Ureter (tissue), 1 donor: Measurements from ENCODE around the gene CDK12. TPM values are rescaled to one million over a fixed set of nuclear protein-coding genes. Genes with fewer than 3 reads are reported as not detected.

ENCODE experiments used
- DNase-seq: peaks from one replicate; pipeline ENCODE4 v3.0.0-alpha.2; 2020; ENCODE audit warnings: low spot score
- total RNA-seq: library from RNA; stranded (reverse); gene quantifications from one replicate; pipeline ENCODE4 v1.2.4, GENCODE V29; 2023
- donor health status: DM: yes; HTN: yes; CAD: no.

Gene CDK12
- total RNA-seq, 1 donor from 2014 or later = 110 TPM

GRCh38 chr17:39581071-39581758, 119.9 kb downstream of the CDK12 start:
- DNase-seq = no peak

- no peak for DNase-seq
Measured at GRCh38 chr17:39581759-39582085, 120.4 kb downstream of the CDK12 start.

GRCh38 chr17:39582658-39583057, 121.4 kb downstream of the CDK12 start:
- DNase-seq = no peak

Other genes with a start within 250 kb of the CDK12 start
- gene STAC2, start 235.5 kb upstream of the CDK12 start, total RNA-seq = 1.6 TPM
- 19.4 TPM for gene FBXL20, start 59.9 kb upstream of the CDK12 start, total RNA-seq
- gene MED1, start 10.2 kb upstream of the CDK12 start, total RNA-seq = 40.9 TPM
- gene NEUROD2, start 146.4 kb downstream of the CDK12 start, total RNA-seq = not detected
- 40.4 TPM for gene PPP1R1B, start 165.5 kb downstream of the CDK12 start, total RNA-seq
- 64.4 TPM for gene STARD3, start 175.7 kb downstream of the CDK12 start, total RNA-seq
- 0.81 TPM for gene TCAP, start 203.9 kb downstream of the CDK12 start, total RNA-seq
- 7.1 TPM for gene PNMT, start 207.0 kb downstream of the CDK12 start, total RNA-seq
- 56.9 TPM for gene PGAP3, start 226.6 kb downstream of the CDK12 start, total RNA-seq
- gene ERBB2, start 238.6 kb downstream of the CDK12 start, total RNA-seq = 278 TPM